ENCODE data around the gene OVCH1.

- TF ChIP-seq CTCF (IDR thresholded peaks at IDR 0.05) (peak in 3 of 6 experiments; percentile 47 to 55 (median 50)), POLR2A (IDR thresholded peaks at IDR 0.05) (no peak)
These were observed 22.2 kb upstream of the OVCH1 start for GRCh38 chr12:29519585-29520182.

Measured in thyroid gland (tissue), 4 donors.